HuH-7.5 (cell line): ENCODE measurements around the gene RFWD3.

Source experiments
- DNase-seq: peaks from one replicate; pipeline ENCODE4 v3.0.0; 2011; ENCODE audit warnings: low spot score

Gene RFWD3

GRCh38 chr16:74578838-74579237 is 87.8 kb downstream of the RFWD3 start:
- no peak for DNase-seq

- DNase-seq: no peak
These were observed 88.2 kb downstream of the RFWD3 start for GRCh38 chr16:74578433-74578832.

GRCh38 chr16:74577882-74578366 is 88.8 kb downstream of the RFWD3 start:
- no peak for DNase-seq

- DNase-seq: no peak
These were observed 90.7 kb downstream of the RFWD3 start for GRCh38 chr16:74575807-74576643.

GRCh38 chr16:74575175-74575806 is 91.4 kb downstream of the RFWD3 start:
- no peak for DNase-seq

- DNase-seq: no peak
These were observed 92.5 kb downstream of the RFWD3 start for GRCh38 chr16:74574146-74574545.

- DNase-seq: no peak
These were observed 93.1 kb downstream of the RFWD3 start for GRCh38 chr16:74573622-74574021.
